Cardiac fibroblast (primary cell): ENCODE measurements around the gene ALOX12B.
A peak's percentile ranks its signal among the peaks of the same experiment; 100 is the strongest.
"Not testable (repeated sequence)": the region's sequence is repeated elsewhere in the genome, so short reads cannot be mapped to it uniquely, and the experiment has no call there.

ENCODE experiments used
- DNase-seq, 2 donors: peaks; one replicate each; pipeline versions ENCODE4 v3.0.0 to v3.0.0-alpha.2; 2010; ENCODE audit warnings: low read depth in 2 of 2
- H3K4me3 ChIP-seq, 2 donors: replicated peaks in 1 of 2; 1 replicate in 1 of 2; 2 replicates in 1 of 2; pipeline ENCODE4 v1.5.1; 2011; ENCODE audit warnings: low read depth in 2 of 2, low read length in 2 of 2, mild to moderate bottlenecking in 2 of 2, moderate library complexity in 1 of 2
- CTCF ChIP-seq: IDR thresholded peaks from one replicate; pipeline ENCODE4 v1.5.1; 2011; ENCODE audit warnings: low read depth, mild to moderate bottlenecking, low read length, inconsistent platforms

ALOX12B gene

DNA sequence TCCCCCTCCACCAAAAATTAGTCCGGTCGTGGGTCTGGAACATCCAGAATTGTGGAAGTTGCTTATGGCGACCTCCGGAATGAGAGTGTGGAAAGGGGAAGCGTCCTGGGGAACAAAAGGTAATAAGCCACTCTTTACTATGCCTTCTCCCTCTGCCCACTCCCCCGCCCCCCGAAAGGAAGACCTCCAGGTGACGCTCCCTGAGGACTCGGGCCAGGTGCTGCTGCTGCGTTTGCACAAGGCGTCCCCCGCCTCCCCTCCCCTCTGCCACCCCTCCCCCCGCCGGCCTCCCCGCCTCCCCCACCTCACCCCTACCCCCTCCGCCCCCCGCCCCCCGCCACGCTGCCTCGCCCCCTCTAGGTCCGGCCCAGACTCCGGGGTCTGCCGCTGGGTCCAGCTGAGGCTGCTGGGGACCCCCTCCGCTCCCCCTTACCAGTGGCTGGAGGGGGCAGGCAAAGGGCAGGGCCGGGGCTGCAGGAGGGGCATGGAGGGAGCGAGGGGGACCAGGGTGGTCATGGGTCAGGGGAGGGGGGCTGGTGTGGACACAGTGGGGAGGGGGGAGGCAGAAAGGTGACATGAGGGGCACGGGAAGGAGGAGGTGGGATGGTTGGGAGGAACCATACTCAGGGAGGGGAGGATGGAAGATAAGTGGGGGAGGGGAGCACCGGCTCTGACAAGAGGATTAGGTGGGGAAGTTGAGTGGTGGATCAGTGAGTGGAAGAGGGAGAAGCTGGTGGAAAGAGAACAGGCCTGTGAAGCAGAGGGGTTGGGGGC, 23.6 kb downstream of the ALOX12B start:
- no peak overlapping the region for H3K4me3 ChIP-seq
- no peak for DNase-seq

GRCh38 chr17:8062807-8063483, 24.6 kb downstream of the ALOX12B start:
- no peak for TF ChIP-seq CTCF
- H3K4me3 ChIP-seq, result peak overlapping the region; percentile 16 to 24
- DNase-seq, result no peak

More for the DNA sequence above, 23.6 kb downstream of the ALOX12B start:
- TF ChIP-seq CTCF, result no peak

DNA sequence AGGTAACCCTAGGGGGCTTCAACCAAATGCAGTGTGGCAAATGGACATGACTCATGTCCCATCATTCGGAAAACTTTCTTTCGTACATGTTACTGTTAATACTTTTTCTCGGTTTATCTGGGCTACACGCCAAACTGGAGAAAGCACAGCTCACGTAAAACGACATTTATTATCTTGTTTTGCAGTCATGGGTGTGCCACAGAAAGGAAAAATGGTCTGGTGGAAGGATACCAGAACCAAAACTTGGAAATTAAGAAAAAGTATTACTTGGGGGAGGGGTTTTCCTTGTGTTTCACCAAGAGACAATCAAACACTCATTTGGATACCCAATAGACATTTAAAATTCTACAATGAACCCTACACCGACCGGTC, 25.1 kb downstream of the ALOX12B start:
- H3K4me3 ChIP-seq, result peak overlapping the region in 1 of 2 donors; percentile 24
- DNase-seq, result peak; percentile 59 to 70
- TF ChIP-seq CTCF, result no peak

GRCh38 chr17:8061851-8062250, 25.7 kb downstream of the ALOX12B start:
- not testable (repeated sequence) for DNase-seq, H3K4me3 ChIP-seq

GRCh38 chr17:8060274-8060673, 27.2 kb downstream of the ALOX12B start:
- TF ChIP-seq CTCF, result peak; percentile 54
- no peak overlapping the region for H3K4me3 ChIP-seq
- peak; percentile 78 to 82 for DNase-seq

DNA sequence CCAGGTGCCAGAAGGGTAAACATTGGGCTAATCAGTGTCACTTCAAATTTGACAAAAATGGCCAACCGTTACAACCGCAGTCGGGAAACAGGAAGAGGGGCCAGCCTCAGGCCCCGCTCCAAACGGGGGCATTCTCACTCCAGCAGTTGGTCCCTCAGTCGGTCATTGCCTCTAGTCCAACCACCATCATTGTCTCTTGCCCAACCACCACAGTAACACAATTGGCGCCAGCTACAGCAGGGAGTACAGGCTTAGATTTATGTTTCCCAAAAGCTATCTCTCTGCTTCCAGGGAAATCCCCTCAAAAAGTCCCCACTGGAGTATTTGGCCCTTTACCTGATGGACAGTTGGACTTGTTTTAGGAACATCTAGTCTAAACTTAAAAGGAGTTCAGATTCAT, 28.4 kb downstream of the ALOX12B start:
- no peak for TF ChIP-seq CTCF
- no peak for DNase-seq
- H3K4me3 ChIP-seq, result no peak overlapping the region

- no peak overlapping the region for H3K4me3 ChIP-seq
- peak; percentile 67 for TF ChIP-seq CTCF
- DNase-seq, result peak; percentile 87 to 88
Observed at GRCh38 chr17:8057691-8058114, 29.8 kb downstream of the ALOX12B start.
